GM21529 (cell line): ENCODE data around the gene TTC7B.

Experiments used
- ATAC-seq: cut with Tn5 transposase; IDR thresholded peaks from one replicate; pipeline ENCODE4 v1.9.1; 2021; ENCODE audit not compliant: unreplicated experiment

Gene TTC7B

GRCh38 chr14:90578283-90578985, 237.8 kb downstream of the TTC7B start:
- no peak for ATAC-seq

- ATAC-seq, result no peak
Measured at GRCh38 chr14:90577661-90578282, 238.5 kb downstream of the TTC7B start.

- no peak for ATAC-seq
Measured at GRCh38 chr14:90576981-90577660, 239.1 kb downstream of the TTC7B start.

- ATAC-seq, result no peak
Measured at GRCh38 chr14:90576581-90576980, 239.6 kb downstream of the TTC7B start.

GRCh38 chr14:90575781-90576180, 240.4 kb downstream of the TTC7B start:
- no peak for ATAC-seq

- ATAC-seq, result no peak
Measured at GRCh38 chr14:90575336-90575735, 240.9 kb downstream of the TTC7B start.

GRCh38 chr14:90574188-90575131, 241.8 kb downstream of the TTC7B start:
- ATAC-seq, result no peak

GRCh38 chr14:90573385-90574105, 242.7 kb downstream of the TTC7B start:
- no peak for ATAC-seq

- ATAC-seq, result no peak
Measured at GRCh38 chr14:90572441-90573150, 243.6 kb downstream of the TTC7B start.

- no peak for ATAC-seq
Measured at GRCh38 chr14:90571149-90571947, 244.9 kb downstream of the TTC7B start.

GRCh38 chr14:90570461-90570860, 245.8 kb downstream of the TTC7B start:
- no peak for ATAC-seq

- ATAC-seq, result no peak
Measured at GRCh38 chr14:90569606-90570387, 246.4 kb downstream of the TTC7B start.

- ATAC-seq, result no peak
Measured at GRCh38 chr14:90569201-90569600, 247.0 kb downstream of the TTC7B start.

- ATAC-seq, result no peak
Measured at GRCh38 chr14:90568405-90568804, 247.8 kb downstream of the TTC7B start.

GRCh38 chr14:90567991-90568390, 248.2 kb downstream of the TTC7B start:
- ATAC-seq, result no peak

- no peak for ATAC-seq
Measured at GRCh38 chr14:90567191-90567590, 249.0 kb downstream of the TTC7B start.

GRCh38 chr14:90566481-90566880, 249.7 kb downstream of the TTC7B start:
- ATAC-seq, result no peak

GRCh38 chr14:90564496-90564895, 251.7 kb downstream of the TTC7B start:
- no peak for ATAC-seq
